ENCODE data around the gene SPRYD4.

Gene SPRYD4

GRCh38 chr12:56518570-56518969, 50.2 kb downstream of the SPRYD4 start:
- TF ChIP-seq TAF1 (IDR thresholded peaks at IDR 0.05; ENCODE audit: borderline replicate concordance, insufficient read depth, low read length) (no peak), REST (IDR thresholded peaks at IDR 0.05; ENCODE audit: insufficient read depth in 1 of 2, low read depth in 2 of 2, low read length in 2 of 2) (no peak), FOXP2 (optimal IDR thresholded peaks at IDR 0.05; ENCODE audit: borderline replicate concordance, extremely low read depth, extremely low read length, insufficient read depth) (no peak), SIN3A (IDR thresholded peaks at IDR 0.05; ENCODE audit: borderline replicate concordance, insufficient read depth, low read length) (no peak), POLR2AphosphoS5 (IDR thresholded peaks at IDR 0.05; ENCODE audit: low read depth, low read length) (no peak)

DNA sequence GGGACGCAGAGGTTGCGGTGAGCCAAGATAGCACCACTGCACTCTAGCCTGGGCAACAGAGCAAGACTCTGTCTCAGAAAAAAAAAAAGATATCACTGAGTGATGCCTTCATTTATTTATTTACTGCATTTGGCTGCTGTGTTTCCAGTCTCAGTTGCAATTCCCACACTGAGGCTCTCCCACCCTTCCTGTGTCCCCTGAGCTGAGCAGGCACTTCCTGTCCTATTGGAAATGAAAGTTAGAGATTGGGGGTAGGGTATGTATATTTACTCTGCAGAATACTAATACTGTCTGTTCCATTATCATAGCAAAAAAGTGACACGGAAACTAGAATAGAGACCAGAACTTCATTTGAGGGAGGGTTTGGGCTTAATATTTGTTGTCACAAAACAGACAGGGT, 51.7 kb downstream of the SPRYD4 start:
- TF ChIP-seq FOXP2 (optimal IDR thresholded peaks at IDR 0.05; ENCODE audit: borderline replicate concordance, extremely low read depth, extremely low read length, insufficient read depth) (no peak), SIN3A (IDR thresholded peaks at IDR 0.05; ENCODE audit: borderline replicate concordance, insufficient read depth, low read length) (no peak), TAF1 (IDR thresholded peaks at IDR 0.05; ENCODE audit: borderline replicate concordance, insufficient read depth, low read length) (no peak), POLR2AphosphoS5 (IDR thresholded peaks at IDR 0.05; ENCODE audit: low read depth, low read length) (no peak), REST (IDR thresholded peaks at IDR 0.05; ENCODE audit: insufficient read depth in 1 of 2, low read depth in 2 of 2, low read length in 2 of 2) (no peak)

GRCh38 chr12:56520506-56520905, 52.1 kb downstream of the SPRYD4 start:
- TF ChIP-seq POLR2AphosphoS5 (IDR thresholded peaks at IDR 0.05; ENCODE audit: low read depth, low read length) (no peak), SIN3A (IDR thresholded peaks at IDR 0.05; ENCODE audit: borderline replicate concordance, insufficient read depth, low read length) (no peak), REST (IDR thresholded peaks at IDR 0.05; ENCODE audit: insufficient read depth in 1 of 2, low read depth in 2 of 2, low read length in 2 of 2) (no peak), TAF1 (IDR thresholded peaks at IDR 0.05; ENCODE audit: borderline replicate concordance, insufficient read depth, low read length) (no peak)

DNA sequence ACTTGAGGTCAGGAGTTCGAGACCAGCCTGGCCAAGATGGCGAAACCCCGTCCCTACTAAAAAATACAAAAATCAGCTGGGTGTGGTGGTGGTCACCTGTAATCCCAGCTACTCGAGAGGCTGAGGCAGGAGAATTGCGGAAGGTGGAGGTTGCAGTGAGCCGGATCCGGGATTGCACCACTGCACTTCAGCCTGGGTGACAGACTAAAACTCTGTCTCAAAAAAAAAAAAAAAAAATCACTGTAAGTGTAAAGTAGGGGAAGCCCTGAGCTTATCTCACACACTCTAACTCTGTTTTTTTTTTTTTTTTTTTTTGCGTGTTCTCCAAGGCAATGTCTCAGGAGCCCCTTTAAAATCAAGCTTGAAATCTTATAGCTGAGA, 52.8 kb downstream of the SPRYD4 start:
- no peak for TF ChIP-seq POLR2AphosphoS5 (IDR thresholded peaks at IDR 0.05; ENCODE audit: low read depth, low read length)
- TF ChIP-seq TAF1 (IDR thresholded peaks at IDR 0.05; ENCODE audit: borderline replicate concordance, insufficient read depth, low read length), result no peak

- TF ChIP-seq TAF1 (IDR thresholded peaks at IDR 0.05; ENCODE audit: borderline replicate concordance, insufficient read depth, low read length) (no peak), FOXP2 (optimal IDR thresholded peaks at IDR 0.05; ENCODE audit: borderline replicate concordance, extremely low read depth, extremely low read length, insufficient read depth) (no peak), POLR2AphosphoS5 (IDR thresholded peaks at IDR 0.05; ENCODE audit: low read depth, low read length) (no peak), REST (IDR thresholded peaks at IDR 0.05; ENCODE audit: insufficient read depth in 1 of 2, low read depth in 2 of 2, low read length in 2 of 2) (no peak), SIN3A (IDR thresholded peaks at IDR 0.05; ENCODE audit: borderline replicate concordance, insufficient read depth, low read length) (no peak)
Measured at GRCh38 chr12:56521590-56522371, 53.4 kb downstream of the SPRYD4 start, which contains the start of gene RBMS2. Gene RBMS2, plus strand, starts transcription at chr12:56521820. Its CDS starts 204 bp downstream, at chr12:56522024.

All from PFSK-1 (cell line).